Activated CD8-positive, alpha-beta memory T cell treated with anti-CD3 and anti-CD28 coated beads, Interleukin-2, amount 50 U/mL, for 1 hour (primary cell): ENCODE data around the gene HSD11B1.
"Not testable (repeated sequence)": the region's sequence is repeated elsewhere in the genome, so short reads cannot be mapped to it uniquely, and the experiment has no call there.

Source experiments
- DNase-seq: peaks from one replicate; pipeline ENCODE4 v3.0.0-alpha.2; 2020; ENCODE audit errors: extremely low read depth

Gene HSD11B1

GRCh38 chr1:209691237-209691636, 13.4 kb upstream of the HSD11B1 start:
- no peak for DNase-seq

DNA sequence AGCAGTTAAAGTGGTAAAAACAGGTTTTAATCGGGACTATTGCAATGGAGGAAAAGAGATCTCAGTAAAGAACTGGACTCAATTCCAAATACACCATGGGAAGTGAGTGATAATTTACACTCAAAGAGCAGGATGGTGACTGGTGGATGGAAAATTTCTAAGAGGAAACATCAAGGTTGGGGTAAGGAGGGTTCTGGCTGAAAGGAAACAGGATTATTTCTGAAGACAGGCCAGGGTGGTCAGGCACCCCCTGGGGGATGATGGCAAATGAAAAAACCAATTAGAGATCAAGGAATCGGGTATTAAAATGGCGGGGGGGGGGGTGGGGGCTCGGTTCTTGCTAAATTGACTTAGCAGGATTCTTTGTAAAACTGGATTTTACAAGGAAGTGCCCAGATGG, 12.3 kb upstream of the HSD11B1 start:
- DNase-seq = no peak

- DNase-seq = peak; percentile 23
Observed at GRCh38 chr1:209692745-209693504, 11.7 kb upstream of the HSD11B1 start.

GRCh38 chr1:209696673-209697072, 8.0 kb upstream of the HSD11B1 start:
- DNase-seq = no peak

DNA sequence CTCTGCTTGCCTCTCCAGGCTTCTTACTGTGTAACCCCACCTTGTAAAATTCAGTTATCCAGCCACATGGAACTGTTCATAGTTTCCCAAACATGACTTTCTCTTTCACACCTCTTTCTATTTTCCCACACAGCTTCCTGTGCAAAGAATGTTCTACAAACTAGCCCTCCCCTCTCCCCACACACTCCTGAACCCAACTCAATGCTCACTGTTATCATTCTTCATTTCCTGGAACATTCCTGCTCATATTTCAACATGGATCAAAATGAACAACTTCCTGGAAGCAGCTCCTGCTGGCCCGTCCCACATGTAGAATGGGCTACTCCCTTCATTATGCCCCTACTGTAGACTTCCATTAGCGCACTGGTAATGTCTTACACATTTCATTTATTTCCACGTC, 7.5 kb upstream of the HSD11B1 start:
- no peak for DNase-seq

GRCh38 chr1:209700686-209701085, 4.0 kb upstream of the HSD11B1 start:
- not testable (repeated sequence) for DNase-seq

GRCh38 chr1:209702832-209703231, 1.8 kb upstream of the HSD11B1 start:
- DNase-seq = no peak

- no peak for DNase-seq
Observed at GRCh38 chr1:209703834-209704504, 677 bp upstream of the HSD11B1 start.

DNA sequence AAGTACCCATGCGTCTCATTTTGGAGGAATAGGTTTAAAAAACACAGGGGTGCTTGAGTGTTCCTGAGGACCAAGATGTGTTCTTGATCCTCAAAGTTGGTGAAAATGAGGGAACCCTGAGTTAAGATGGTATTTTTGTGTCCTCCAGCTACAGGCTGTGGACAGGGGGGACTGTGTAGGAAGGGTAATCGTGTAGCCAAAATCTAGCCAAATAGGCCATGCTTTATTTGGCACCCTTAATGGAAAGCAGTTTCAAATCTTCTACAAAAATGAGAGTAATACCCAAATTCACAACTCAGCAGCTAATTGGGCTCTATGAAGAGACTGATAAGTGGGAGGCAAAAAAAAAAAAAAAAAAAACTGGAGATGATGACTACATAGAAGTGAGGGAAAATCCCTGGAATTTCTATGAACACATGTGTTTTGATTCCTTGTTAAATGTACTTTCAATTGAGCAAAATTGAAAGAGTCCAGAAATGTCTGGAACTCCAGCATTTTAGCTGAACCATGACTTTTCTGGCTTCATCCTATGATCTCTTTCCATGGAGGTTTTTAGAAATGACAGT, 470 bp downstream of the HSD11B1 start:
- no peak for DNase-seq

- DNase-seq = no peak
Observed at GRCh38 chr1:209706622-209707021, 2.0 kb downstream of the HSD11B1 start.

- no peak for DNase-seq
Observed at GRCh38 chr1:209707308-209707707, 2.7 kb downstream of the HSD11B1 start.

GRCh38 chr1:209708297-209708696, 3.7 kb downstream of the HSD11B1 start:
- DNase-seq = no peak

DNA sequence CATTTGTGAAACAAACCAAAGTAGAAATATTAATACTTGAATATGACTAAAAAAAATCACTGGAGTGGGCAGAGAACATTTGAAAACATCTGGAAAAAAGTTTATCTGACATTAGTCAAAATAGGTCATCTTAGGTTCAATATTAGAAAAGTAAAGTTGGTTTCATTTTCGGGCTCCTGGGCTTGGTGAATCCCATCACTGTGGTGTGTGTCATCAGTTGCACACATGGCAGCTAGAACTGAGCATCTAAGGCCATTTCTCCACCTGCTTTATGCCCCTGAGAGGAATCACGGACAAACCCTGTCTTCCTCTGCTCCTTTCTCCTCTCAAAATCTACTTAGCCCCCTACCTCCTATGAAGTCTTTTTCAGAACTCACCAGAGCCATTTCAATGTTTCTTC, 5.4 kb downstream of the HSD11B1 start:
- no peak for DNase-seq

GRCh38 chr1:209710847-209711246, 6.2 kb downstream of the HSD11B1 start:
- no peak for DNase-seq

- DNase-seq = no peak
Observed at GRCh38 chr1:209714338-209714737, 9.7 kb downstream of the HSD11B1 start.

DNA sequence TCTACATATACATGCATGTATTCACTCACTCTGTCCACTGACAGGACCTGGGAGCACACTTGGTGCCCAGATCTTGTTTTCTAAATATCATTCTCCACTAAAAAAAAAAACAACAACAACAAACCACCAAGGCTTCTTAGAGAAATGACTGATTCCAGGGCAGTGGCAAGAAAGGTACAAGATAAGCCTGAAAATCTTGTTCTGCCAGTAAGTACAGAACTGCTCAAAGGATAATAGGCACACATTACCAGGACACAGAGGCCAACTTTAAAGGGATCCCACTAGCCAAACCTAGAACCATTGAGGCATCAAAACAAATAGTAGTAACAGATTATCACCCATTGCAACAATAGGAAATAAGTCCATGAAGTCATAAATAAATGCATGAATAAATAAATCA, 10.7 kb downstream of the HSD11B1 start:
- DNase-seq = no peak

DNA sequence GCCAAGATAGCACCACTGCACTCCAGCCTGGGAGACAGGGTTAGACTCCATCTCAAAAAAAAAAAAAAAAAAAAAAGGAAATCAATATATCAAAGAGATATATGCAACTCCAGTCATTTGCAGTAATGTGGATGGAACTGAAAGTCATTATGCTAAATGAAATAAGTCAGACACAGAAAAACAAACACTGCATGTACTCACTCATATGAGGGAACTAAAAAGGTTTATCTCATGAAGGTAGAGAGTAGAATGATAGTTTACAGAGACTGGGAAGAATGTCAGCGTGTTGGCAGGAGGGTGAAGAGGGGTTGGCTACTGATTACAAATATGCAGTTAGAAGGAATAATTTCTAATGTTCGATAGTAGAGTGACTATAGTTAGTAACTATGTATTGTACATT, 13.2 kb downstream of the HSD11B1 start:
- DNase-seq = no peak

- DNase-seq = no peak
Observed at GRCh38 chr1:209720326-209720725, 15.7 kb downstream of the HSD11B1 start.

DNA sequence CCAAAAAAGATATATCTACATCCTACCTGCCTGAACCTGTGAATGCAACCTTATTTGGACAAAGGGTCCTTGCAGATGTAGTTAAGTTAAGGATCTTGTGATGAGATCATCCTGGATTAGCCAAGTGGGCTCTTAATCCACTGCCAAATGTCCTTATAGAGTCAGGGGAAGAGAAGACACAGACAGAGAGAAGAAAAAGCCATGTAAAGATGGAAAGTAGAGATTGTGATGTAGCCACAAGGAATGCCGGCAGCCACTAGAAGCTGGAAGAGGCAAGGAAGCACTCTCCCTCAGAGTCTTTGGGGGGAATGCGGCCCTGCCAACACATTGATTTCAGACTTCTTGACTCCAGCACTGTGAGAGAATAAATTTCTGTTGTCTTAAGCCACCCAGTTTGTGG, 16.2 kb downstream of the HSD11B1 start:
- DNase-seq = no peak

GRCh38 chr1:209721323-209721722, 16.7 kb downstream of the HSD11B1 start:
- no peak for DNase-seq

DNA sequence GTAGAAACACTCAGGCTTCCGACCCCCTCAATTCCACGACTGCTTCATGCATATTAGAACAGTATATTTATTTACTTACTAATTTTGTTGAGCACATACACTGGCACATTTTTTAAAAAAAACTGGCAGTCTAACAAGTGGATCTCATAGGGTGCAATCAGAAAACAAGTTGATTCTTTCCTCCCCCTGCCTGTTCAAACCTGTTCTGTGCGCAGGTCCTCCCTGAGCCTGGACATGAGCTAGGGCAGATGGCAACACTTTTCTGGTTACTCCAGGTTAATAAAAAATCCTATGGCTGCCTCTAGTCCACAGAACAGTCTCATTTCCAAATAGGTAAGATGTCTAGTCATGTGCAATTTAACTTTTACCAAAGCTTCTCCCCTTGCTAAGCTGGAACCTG, 18.6 kb downstream of the HSD11B1 start:
- DNase-seq = no peak

DNA sequence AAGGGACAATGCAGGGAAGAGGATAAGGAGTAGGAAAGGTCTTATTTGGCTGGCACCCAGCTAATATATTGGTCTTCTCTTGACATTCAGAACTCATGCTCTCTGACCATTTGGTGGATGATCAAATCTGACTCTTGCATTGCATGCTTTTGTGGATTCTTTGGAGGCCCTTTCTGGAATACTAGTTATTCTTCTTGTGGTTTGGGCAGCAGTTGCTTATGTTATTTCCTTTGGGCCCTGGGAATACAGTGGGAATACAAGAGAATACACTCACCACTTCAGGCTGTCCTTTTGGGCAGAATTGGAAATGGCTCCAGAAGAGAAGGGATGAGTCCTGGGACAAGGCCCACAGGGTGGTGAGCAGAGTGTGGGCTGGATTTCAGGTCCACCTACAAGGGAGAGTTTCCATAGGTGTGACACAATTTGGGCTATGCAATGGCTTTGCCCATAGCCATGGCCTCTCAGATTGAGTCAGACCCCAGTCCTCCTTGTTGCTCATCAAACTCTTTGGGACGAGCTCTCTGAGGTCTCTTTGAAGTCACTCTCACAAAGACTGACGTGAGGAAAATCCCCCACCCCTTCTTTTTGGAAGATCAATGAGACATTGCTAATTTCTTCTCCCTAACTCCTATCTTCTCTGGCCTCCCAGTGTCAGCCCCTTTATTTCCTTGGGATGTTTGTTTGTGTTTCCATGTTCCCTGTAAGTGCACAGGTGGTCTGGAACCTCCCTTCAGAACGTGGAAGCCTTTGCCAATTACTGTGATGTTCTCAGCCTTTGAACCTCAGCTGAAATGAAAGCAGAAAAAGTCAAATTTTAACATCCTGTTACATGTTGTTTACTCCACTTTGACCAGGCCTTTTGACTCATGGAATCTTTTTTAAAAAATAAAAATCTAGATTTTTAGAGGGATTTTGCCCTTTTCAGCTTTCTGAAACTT, 19.4 kb downstream of the HSD11B1 start:
- DNase-seq = no peak
